HG03575 (cell line): Measurements from ENCODE around the gene JMJD4.
"Not testable (repeated sequence)": the region's sequence is repeated elsewhere in the genome, so short reads cannot be mapped to it uniquely, and the experiment has no call there.

Source experiments
- ATAC-seq: cut with Tn5 transposase; IDR thresholded peaks from one replicate; pipeline ENCODE4 v1.9.1; 2021; ENCODE audit not compliant: unreplicated experiment, insufficient number of reproducible peaks, low FRiP score; ENCODE audit errors: extremely low read depth

JMJD4 gene

GRCh38 chr1:227723474-227723873, 11.6 kb downstream of the JMJD4 start:
- ATAC-seq, result no peak

- no peak for ATAC-seq
These were observed 16.2 kb downstream of the JMJD4 start for GRCh38 chr1:227718932-227719331.

GRCh38 chr1:227712648-227713047, 22.5 kb downstream of the JMJD4 start:
- ATAC-seq, result no peak

- not testable (repeated sequence) for ATAC-seq
These were observed 24.6 kb downstream of the JMJD4 start for GRCh38 chr1:227710474-227710873.

- no peak for ATAC-seq
These were observed 25.7 kb downstream of the JMJD4 start for GRCh38 chr1:227709451-227709850.

- no peak for ATAC-seq
These were observed 27.3 kb downstream of the JMJD4 start for GRCh38 chr1:227707846-227708245.

- ATAC-seq, result not testable (repeated sequence)
These were observed 33.5 kb downstream of the JMJD4 start for GRCh38 chr1:227701631-227702030.

- ATAC-seq, result no peak
These were observed 37.7 kb downstream of the JMJD4 start for GRCh38 chr1:227697321-227697864.

- no peak for ATAC-seq
These were observed 49.3 kb downstream of the JMJD4 start for GRCh38 chr1:227685807-227686206.
